PC-9 (cell line): ENCODE data around the gene CBFB.

ENCODE experiments used
- EZH2 ChIP-seq: fragments of 200-600 bp; sonication (generic); IDR thresholded peaks from 2 replicates; pipeline ENCODE4 v1.8.0; 2017; ENCODE audit warnings: antibody characterized with exemption, low read depth
- TF ChIP-seq, protein P1 (sequence below): fragments of 200-600 bp; sonication (generic); conservative IDR thresholded peaks from 2 replicates; pipeline ENCODE4 v1.6.1; 2017; ENCODE audit warnings: mixed run types, antibody characterized with exemption, mild to moderate bottlenecking, moderate library complexity

DNA sequence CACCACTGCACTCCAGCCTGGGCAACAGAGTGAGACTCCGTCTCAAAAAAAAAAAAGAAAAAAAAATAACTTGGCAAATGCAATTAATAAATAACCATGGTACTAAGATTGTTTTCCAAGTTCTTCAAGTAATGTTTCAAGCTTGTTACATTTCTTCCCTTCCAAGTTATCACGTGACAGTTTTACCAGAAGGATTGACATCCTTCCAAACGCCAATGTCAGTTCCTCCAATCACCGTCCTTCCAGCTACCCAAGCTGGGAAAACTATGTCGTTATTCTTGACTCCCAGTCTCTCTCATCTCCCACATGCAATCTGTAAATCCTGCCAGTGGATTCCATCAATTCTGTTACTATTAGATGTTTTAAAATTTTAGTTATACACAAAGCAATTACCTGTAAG, 76.9 kb downstream of the CBFB start:
- TF ChIP-seq, protein P1, sequence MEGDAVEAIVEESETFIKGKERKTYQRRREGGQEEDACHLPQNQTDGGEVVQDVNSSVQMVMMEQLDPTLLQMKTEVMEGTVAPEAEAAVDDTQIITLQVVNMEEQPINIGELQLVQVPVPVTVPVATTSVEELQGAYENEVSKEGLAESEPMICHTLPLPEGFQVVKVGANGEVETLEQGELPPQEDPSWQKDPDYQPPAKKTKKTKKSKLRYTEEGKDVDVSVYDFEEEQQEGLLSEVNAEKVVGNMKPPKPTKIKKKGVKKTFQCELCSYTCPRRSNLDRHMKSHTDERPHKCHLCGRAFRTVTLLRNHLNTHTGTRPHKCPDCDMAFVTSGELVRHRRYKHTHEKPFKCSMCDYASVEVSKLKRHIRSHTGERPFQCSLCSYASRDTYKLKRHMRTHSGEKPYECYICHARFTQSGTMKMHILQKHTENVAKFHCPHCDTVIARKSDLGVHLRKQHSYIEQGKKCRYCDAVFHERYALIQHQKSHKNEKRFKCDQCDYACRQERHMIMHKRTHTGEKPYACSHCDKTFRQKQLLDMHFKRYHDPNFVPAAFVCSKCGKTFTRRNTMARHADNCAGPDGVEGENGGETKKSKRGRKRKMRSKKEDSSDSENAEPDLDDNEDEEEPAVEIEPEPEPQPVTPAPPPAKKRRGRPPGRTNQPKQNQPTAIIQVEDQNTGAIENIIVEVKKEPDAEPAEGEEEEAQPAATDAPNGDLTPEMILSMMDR: no peak
- no peak for TF ChIP-seq EZH2
